GM21529 (cell line): Measurements from ENCODE around the gene GTSF1L.

ENCODE experiments used
- ATAC-seq: cut with Tn5 transposase; IDR thresholded peaks from one replicate; pipeline ENCODE4 v1.9.1; 2021; ENCODE audit not compliant: unreplicated experiment

GTSF1L gene

GRCh38 chr20:43717616-43717995, 9.2 kb downstream of the GTSF1L start:
- no peak for ATAC-seq

GRCh38 chr20:43716757-43717615, 9.8 kb downstream of the GTSF1L start:
- no peak for ATAC-seq

GRCh38 chr20:43716123-43716522, 10.7 kb downstream of the GTSF1L start:
- ATAC-seq, result no peak

- ATAC-seq, result no peak
Measured at GRCh38 chr20:43715511-43715910, 11.3 kb downstream of the GTSF1L start.

DNA sequence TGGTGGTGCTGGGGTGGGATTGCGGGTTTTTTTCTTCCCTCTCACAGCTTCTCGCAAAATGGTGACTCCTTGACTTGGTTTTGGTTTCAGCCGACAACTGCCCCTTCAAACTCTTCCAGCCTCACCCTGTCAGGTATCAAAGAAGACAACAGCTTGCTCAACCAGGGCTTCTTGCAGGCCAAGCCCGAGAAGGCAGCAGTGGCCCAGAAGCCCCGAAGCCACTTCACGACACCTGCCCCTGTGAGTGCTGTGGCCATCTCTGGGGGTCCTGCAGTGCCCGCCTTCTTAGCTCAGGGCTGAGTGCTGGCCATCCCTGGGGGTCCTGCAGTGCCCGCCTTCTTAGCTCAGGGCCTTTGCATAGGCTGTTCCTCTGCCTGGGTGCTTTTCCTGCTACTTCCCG, 11.8 kb downstream of the GTSF1L start:
- no peak for ATAC-seq

DNA sequence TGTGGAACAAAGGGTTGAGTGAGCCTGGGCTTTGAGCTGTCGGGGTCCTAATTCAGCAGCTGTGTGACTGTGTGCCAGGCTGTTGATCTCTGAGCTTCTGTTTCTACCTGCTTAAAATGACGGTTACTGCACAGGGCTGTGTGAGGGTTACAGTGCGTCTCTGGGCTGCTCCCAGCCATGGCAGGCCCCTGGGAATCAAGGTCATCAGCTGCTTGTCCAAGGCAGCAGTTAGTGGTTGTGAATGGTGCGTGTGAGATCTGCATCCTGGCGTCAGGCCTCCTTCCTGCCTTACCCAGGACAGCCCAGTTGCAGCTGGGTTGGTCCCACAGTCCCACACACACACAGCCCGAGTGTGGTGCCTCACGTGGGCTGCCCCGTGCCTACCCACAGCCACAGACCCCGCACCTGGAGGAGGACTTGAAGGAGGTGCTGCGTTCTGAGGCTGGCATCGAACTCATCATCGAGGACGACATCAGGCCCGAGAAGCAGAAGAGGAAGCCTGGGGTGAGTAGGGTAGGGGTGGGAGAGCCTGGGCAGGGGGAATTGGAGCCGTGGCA, 15.6 kb downstream of the GTSF1L start:
- no peak for ATAC-seq

GRCh38 chr20:43710370-43711044, 16.3 kb downstream of the GTSF1L start:
- peak; percentile 77 for ATAC-seq

GRCh38 chr20:43702502-43702901, 24.3 kb downstream of the GTSF1L start:
- ATAC-seq, result no peak

- no peak for ATAC-seq
Measured at GRCh38 chr20:43700627-43701026, 26.2 kb downstream of the GTSF1L start.

DNA sequence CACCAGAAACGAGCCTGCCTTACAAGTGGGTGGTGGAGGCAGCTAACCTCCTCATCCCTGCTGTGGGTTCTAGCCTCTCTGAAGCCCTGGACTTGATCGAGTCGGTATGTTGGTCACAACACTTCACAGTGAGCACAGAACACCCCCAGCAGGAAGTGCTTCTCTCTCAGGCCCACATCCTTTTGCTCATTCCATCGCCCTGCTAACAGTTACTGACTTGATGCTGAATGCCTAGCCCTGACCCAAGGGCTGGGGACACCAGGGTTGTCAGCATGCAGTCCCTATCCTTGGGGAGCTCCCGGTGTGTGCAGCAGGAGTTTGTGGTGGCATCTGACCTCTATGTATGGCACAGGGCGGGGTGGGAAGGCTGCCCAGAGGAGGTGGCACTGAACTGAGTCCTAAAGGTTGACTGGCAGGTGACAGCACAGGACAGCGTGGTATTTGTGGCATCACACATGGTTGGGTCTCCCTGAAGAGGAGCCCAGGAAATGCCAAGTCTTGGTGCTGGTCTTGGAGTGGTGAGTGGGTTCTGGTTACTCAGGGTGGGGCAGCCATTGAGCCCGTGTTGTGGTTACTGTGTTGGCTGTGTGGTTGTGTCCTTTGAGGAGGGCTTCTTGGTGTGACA, 26.7 kb downstream of the GTSF1L start:
- no peak for ATAC-seq

GRCh38 chr20:43695571-43695970, 31.2 kb downstream of the GTSF1L start:
- no peak for ATAC-seq

DNA sequence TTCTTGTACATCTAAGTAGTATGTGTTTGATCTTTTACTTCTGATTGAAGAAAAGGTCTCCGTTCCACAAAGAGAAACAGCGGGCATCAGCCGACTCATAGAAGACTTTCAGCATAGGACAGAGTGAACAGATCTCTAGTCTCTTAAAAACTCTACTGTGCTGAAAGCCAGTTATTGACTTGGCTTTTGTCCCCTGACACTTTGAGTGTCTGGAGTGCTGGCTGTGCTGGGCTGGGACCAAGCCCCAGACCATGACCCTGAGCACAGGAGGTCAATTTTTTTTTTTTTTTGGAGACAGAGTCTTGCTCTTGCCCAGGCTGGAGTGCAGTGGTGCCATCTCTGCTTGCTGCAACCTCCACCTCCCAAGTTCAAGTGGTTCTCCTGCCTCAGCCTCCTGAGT, 32.0 kb downstream of the GTSF1L start:
- ATAC-seq, result no peak

- ATAC-seq, result no peak
Measured at GRCh38 chr20:43691928-43692524, 34.8 kb downstream of the GTSF1L start.

DNA sequence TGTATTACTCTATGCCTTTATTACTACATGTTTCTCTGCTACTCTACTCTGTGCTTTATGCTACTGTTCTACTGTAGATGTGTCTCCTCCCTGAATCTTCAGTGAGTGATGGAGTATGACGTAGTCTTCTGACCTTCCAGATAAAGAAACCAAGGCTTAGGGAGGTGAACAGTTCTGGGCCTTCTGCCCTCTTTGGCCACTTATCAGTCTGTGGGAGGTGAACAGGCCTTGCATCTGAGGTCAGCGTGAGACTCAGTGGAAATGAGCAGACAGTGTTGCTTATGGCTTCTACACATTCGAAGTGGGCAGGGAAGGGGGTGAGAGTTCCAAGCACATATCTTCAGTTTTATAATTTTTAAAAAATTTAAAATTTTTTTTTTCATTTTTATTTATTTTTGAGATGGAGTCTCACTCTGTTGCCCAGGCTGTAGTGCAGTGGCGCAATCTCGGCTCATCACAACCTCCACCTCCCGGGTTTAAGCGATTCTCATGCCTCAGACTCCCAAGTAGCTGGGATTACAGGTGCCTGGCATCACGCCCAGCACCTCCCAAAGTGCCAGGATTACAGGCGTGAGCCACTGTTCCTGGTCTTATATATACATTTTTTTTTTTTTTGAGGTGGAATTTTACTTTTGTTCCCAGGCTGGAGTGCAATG, 35.7 kb downstream of the GTSF1L start:
- ATAC-seq, result no peak

- no peak for ATAC-seq
Measured at GRCh38 chr20:43689165-43689564, 37.6 kb downstream of the GTSF1L start.

DNA sequence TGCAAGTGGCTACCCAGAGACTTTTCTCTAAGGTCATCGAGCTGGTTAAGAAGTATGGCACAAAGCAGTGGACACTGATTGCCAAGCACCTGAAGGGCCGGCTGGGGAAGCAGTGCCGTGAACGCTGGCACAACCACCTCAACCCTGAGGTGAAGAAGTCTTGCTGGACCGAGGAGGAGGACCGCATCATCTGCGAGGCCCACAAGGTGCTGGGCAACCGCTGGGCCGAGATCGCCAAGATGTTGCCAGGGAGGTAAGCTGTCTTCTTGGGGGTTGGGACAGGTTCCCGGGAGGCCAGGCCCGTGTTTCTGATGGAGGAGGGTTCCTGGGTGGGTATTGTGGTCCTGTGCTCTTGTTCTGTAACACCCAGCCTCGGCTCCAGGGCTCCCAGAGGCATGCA, 40.0 kb downstream of the GTSF1L start:
- no peak for ATAC-seq

GRCh38 chr20:43682446-43682845, 44.4 kb downstream of the GTSF1L start:
- peak; percentile 30 for ATAC-seq

DNA sequence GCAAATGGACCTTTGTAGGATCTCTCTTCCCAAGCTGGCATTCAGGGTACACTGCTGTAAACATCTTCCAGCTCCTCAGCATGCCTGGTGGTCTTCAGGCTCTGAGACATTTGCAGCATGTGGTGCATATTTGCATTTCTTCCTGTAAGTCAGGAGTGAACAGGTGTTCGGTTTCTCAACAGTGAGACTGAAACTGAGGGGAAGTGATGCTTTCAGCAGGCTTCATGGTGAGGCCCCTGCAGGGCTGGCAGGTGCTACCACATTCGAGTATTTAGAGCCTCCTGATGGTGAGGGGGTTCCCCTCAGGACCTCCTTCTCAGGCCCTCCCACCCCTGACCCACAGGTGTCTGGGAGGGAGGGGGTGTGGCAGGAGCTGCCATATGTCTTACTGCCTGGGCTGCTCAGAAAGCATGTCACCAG, 44.8 kb downstream of the GTSF1L start:
- peak; percentile 92 for ATAC-seq

DNA sequence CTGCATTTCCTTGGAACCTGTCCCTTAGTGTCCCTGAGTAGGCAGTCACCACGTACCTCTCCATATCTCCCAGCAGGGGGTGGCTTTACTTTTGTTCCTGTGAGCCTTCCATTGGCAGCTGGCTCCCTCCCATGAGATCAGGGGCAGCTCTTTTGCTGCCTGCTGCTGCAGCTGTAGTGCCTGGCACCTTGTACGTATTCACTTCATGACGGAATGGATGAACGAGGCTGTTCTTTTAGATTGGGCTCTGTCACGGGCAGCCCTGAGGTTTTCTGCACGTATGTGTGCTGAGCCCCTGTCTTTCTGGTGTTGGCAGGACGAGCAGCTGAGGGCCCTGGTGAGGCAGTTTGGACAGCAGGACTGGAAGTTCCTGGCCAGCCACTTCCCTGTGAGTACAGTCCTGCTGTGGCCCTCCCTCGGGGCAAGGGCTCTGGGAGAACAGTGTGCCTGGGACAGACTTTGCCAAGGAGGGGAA, 45.3 kb downstream of the GTSF1L start:
- ATAC-seq, result peak; percentile 12

DNA sequence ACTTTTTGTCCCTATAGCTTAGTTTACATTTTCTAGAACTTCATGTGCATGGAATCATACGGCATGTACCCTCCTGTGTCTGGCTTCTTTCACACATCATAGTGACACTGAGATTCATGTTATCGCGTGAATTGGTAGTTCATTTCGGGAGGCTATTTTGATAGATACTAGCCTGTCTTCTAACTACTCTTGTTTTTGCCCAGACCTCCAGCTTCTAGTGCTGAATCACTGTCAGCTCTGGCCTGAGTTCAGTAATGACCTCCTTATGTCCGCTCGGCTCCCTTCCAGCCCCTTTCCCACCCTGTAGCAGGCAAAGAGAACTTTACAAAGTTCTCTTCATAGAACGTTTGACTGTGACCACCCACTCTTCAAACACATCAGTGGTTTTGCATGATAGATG, 45.8 kb downstream of the GTSF1L start:
- peak; percentile 22 for ATAC-seq

DNA sequence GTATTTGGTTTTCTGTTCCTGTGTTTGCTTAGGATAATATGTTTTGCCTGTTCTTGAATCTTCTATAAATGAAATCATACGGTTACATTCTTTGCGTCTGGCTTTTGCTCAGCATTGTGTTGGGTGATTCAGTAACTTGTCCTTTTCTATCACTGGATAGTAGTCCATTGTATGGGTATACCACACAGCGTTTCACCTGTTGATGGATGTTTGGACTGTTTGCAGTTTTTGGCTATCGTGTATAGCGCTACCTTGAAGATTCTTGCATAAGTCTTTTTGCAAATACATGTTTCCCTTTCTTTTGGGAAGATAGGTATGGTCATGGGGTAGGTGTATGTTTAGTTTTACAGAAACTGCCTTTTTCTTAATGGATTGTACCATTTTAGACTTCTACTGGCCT, 50.4 kb downstream of the GTSF1L start:
- ATAC-seq, result no peak
